ENCODE data around the gene SUPT6H.

DNA sequence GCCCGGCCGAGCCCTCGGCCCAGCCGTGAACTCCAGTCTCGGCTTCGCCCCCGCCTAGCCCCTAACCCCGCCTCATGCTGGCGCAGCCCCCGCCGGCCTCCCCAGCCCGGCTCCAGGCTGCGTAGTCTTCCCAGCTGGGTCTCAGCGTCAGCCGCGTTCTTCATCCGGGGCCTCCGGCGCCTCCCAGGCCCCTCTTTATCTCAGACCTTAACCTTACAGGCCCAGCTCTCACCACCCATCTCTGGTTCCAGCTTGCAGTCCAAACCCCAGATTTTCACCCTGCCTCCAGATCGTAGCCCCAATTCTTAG lies 49.7 kb downstream of the SUPT6H start, which contains the start of gene PROCA1:
- TF ChIP-seq, protein P1, sequence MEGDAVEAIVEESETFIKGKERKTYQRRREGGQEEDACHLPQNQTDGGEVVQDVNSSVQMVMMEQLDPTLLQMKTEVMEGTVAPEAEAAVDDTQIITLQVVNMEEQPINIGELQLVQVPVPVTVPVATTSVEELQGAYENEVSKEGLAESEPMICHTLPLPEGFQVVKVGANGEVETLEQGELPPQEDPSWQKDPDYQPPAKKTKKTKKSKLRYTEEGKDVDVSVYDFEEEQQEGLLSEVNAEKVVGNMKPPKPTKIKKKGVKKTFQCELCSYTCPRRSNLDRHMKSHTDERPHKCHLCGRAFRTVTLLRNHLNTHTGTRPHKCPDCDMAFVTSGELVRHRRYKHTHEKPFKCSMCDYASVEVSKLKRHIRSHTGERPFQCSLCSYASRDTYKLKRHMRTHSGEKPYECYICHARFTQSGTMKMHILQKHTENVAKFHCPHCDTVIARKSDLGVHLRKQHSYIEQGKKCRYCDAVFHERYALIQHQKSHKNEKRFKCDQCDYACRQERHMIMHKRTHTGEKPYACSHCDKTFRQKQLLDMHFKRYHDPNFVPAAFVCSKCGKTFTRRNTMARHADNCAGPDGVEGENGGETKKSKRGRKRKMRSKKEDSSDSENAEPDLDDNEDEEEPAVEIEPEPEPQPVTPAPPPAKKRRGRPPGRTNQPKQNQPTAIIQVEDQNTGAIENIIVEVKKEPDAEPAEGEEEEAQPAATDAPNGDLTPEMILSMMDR (conservative IDR thresholded peaks at IDR 0.05; ENCODE audit: low read depth, low read length), result no peak
- TF ChIP-seq POLR2A (IDR thresholded peaks at IDR 0.05; ENCODE audit: low read depth, low read length) (no peak), RAD21 (IDR thresholded peaks at IDR 0.05; ENCODE audit: low read length) (no peak)

All from IMR-90 (cell line).